Hepatocyte (in vitro differentiated cells): ENCODE results near the gene SAMD1. TPM values are rescaled to one million over a fixed set of nuclear protein-coding genes. Genes with fewer than 3 reads are reported as not detected.

Source experiments
- DNase-seq: peaks from one replicate; pipeline ENCODE4 v3.0.0-alpha.2; 2016; ENCODE audit warnings: low spot score
- H2AFZ ChIP-seq: fragments of 200-600 bp; sonication (generic); 2 replicates; pipeline ENCODE4 v1.6.0; 2016; ENCODE audit warnings: antibody characterized with exemption, mild to moderate bottlenecking
- H3K27ac ChIP-seq: fragments of 200-600 bp; sonication (generic); 2 replicates; pipeline ENCODE4 v1.5.1; 2016; ENCODE audit warnings: mild to moderate bottlenecking
- H3K27me3 ChIP-seq: fragments of 200-600 bp; sonication (generic); 2 replicates; pipeline ENCODE4 v1.6.1; 2016
- H3K36me3 ChIP-seq: fragments of 200-600 bp; sonication (generic); replicated peaks from 2 replicates; pipeline ENCODE4 v1.5.1; 2016; ENCODE audit warnings: low read depth; ENCODE audit not compliant: insufficient read depth
- H3K4me1 ChIP-seq: fragments of 200-600 bp; sonication (generic); 2 replicates; pipeline ENCODE4 v1.5.1; 2016; ENCODE audit warnings: mild to moderate bottlenecking, moderate library complexity; ENCODE audit not compliant: insufficient read depth
- H3K4me2 ChIP-seq: fragments of 200-600 bp; sonication (generic); 2 replicates; pipeline ENCODE4 v1.6.0; 2016
- H3K4me3 ChIP-seq: fragments of 200-600 bp; sonication (generic); 2 replicates; pipeline ENCODE4 v1.5.1; 2016; ENCODE audit warnings: mild to moderate bottlenecking
- H3K79me2 ChIP-seq: fragments of 200-600 bp; sonication (generic); 2 replicates; pipeline ENCODE4 v1.6.0; 2017; ENCODE audit warnings: mild to moderate bottlenecking
- H3K9me2 ChIP-seq: fragments of 200-600 bp; sonication (generic); replicated peaks from 2 replicates; pipeline ENCODE4 v1.6.0; 2017; ENCODE audit warnings: mild to moderate bottlenecking; ENCODE audit not compliant: insufficient read depth
- H3K9me3 ChIP-seq: fragments of 200-600 bp; sonication (generic); 2 replicates; pipeline ENCODE4 v1.5.1; 2016; ENCODE audit warnings: low read depth, mild to moderate bottlenecking
- H4K20me1 ChIP-seq: fragments of 200-600 bp; sonication (generic); 2 replicates; pipeline ENCODE4 v1.6.0; 2016; ENCODE audit warnings: mild to moderate bottlenecking; ENCODE audit not compliant: insufficient read depth, poor library complexity, severe bottlenecking
- CTCF ChIP-seq: fragments of 200-600 bp; sonication (generic); IDR thresholded peaks from 2 replicates; pipeline ENCODE4 v1.5.1; 2016; ENCODE audit warnings: antibody characterized with exemption, mild to moderate bottlenecking; ENCODE audit not compliant: poor library complexity
- EZH2 ChIP-seq: fragments of 200-600 bp; sonication (generic); IDR thresholded peaks from 2 replicates; pipeline ENCODE4 v1.6.1; 2016; ENCODE audit warnings: antibody characterized with exemption, mild to moderate bottlenecking, borderline replicate concordance
- EZH2phosphoT487 ChIP-seq: fragments of 200-600 bp; sonication (generic); IDR thresholded peaks from one replicate; pipeline ENCODE4 v1.6.1; 2018; ENCODE audit warnings: antibody characterized with exemption, mild to moderate bottlenecking, low read depth, moderate library complexity; ENCODE audit not compliant: unreplicated experiment, severe bottlenecking
- WGBS: methylation state at CpG from one replicate; pipeline ENCODE4 v1.1.6; 2016; ENCODE audit warnings: low lambda C conversion rate; ENCODE audit errors: missing lambda C conversion rate; 5-methylcytosine and 5-hydroxymethylcytosine counted together
- polyA plus RNA-seq: library from polyadenylated mRNA; unstranded; fragments of >200 nt; fragmentation: Nextera tagmentation; extraction: Ambion mirVana; gene quantifications from 2 replicates; pipeline ENCODE4 v1.2.1, GENCODE V29; 2016
- total RNA-seq: library from RNA; depleted of rRNA; stranded (reverse); fragments of >200 nt; gene quantifications from 2 replicates; pipeline ENCODE4 v1.2.3, GENCODE V29; 2014

The SAMD1 gene
- total and polyA plus RNA-seq, 2 experiments from 2014 or later: 35.8 to 45.6 TPM

DNA sequence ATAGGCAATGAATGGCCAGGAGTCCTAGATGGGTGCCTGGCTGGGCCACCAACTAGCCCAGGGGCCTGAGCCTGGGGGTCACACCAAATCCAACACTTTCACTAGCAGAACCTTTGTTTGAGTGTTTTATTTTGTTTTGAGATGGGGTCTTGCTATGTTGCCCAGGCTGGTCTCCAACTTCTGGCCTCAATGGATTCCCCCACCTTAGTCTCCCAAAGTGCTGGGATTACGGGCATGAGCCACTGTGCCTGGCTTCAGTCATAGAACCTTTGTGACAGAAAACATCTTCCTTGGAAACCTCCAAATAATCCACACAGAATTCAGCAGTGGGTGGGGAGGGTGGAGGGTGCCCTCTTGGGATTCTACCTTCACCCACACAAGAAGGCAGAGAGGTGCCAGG is 20.9 kb upstream of the SAMD1 start:
- peaks cover 10% of the 10 kb centered on the region for H3K4me1 ChIP-seq
- peaks cover 56% of the 10 kb centered on the region for H3K79me2 ChIP-seq
- H3K4me2 ChIP-seq: no peak overlapping the region
- no peaks in the 10 kb centered on the region for H3K9me2 ChIP-seq
- DNase-seq: no peak
- no peak overlapping the region for H2AFZ ChIP-seq
- no peak overlapping the region for H3K27ac ChIP-seq
- no peak for TF ChIP-seq CTCF
- no peak for TF ChIP-seq EZH2phosphoT487
- no peak for TF ChIP-seq EZH2
- no peaks in the 10 kb centered on the region for H3K27me3 ChIP-seq
- H3K9me3 ChIP-seq: no peaks in the 10 kb centered on the region
- peaks cover 5% of the 10 kb centered on the region for H4K20me1 ChIP-seq
- no peak overlapping the region for H3K4me3 ChIP-seq
- 100% methylated on average over 1 of the region's 1 CpG for WGBS
- no peaks in the 10 kb centered on the region for H3K36me3 ChIP-seq

- no peaks in the 10 kb centered on the region for H3K27me3 ChIP-seq
- peaks cover 3% of the 10 kb centered on the region for H4K20me1 ChIP-seq
- peaks cover 47% of the 10 kb centered on the region for H3K79me2 ChIP-seq
- no peak for TF ChIP-seq EZH2phosphoT487
- no peak for TF ChIP-seq EZH2
- no peak for TF ChIP-seq CTCF
- no peaks in the 10 kb centered on the region for H3K36me3 ChIP-seq
- H2AFZ ChIP-seq: no peak overlapping the region
- no peak overlapping the region for H3K4me2 ChIP-seq
- WGBS: 75% methylated on average over 2 of the region's 2 CpGs
- no peak for DNase-seq
- H3K9me2 ChIP-seq: no peaks in the 10 kb centered on the region
- no peak overlapping the region for H3K4me3 ChIP-seq
- peaks cover 10% of the 10 kb centered on the region for H3K4me1 ChIP-seq
- H3K9me3 ChIP-seq: no peaks in the 10 kb centered on the region
- H3K27ac ChIP-seq: no peak overlapping the region
Measured at GRCh38 chr19:14110650-14111049, 20.1 kb upstream of the SAMD1 start.

DNA sequence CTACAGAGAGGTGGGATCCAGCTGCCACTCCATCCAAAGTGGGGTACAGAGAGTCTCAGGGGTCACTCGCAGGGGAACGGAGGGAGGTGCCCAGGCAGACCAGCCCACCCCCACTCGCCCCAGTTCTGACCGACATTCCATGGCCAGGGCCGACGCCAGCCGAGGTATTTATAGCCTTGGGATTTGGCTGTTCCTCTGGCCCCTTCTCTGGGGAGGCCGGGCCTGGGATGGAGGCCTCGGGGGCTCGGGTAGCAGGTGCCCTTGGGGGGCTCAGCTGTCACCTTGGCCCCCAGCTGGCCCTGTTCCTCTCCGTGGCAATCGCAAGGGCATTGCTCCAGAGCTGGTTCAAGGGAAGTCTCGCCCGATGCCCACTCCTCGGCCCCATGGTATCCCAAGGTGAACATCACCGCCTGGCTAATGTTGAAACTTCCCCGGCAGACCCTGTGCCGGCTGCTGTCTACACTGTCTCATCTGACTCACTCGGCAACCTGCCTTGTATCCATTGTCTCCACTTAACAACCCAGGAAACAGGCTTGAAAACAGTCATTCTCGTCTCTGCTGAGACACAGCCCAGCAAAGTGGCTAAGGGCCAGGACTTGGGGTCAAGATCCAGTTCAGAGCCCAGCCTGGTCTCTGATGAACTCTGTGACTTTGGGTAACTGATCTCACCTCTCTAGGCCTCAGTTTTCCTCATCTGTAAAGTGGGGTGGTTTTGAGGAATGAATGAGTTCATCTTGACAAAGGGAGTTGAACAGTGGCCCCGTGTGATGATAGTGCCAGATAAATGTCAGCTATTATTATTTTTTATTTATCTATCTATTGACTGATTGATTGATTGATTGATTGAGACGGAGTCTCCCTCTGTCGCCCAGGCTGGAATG is 17.3 kb upstream of the SAMD1 start:
- peaks cover 4% of the 10 kb centered on the region for H3K4me1 ChIP-seq
- H3K9me2 ChIP-seq: no peaks in the 10 kb centered on the region
- no peak overlapping the region for H3K4me2 ChIP-seq
- no peak for TF ChIP-seq EZH2
- TF ChIP-seq EZH2phosphoT487: no peak
- no peak for TF ChIP-seq CTCF
- no peaks in the 10 kb centered on the region for H3K27me3 ChIP-seq
- H3K9me3 ChIP-seq: no peaks in the 10 kb centered on the region
- peaks cover 2% of the 10 kb centered on the region for H4K20me1 ChIP-seq
- no peak overlapping the region for H3K4me3 ChIP-seq
- DNase-seq: no peak
- WGBS: 89% methylated on average over 23 of the region's 23 CpGs
- no peak overlapping the region for H2AFZ ChIP-seq
- peaks cover 20% of the 10 kb centered on the region for H3K79me2 ChIP-seq
- H3K36me3 ChIP-seq: no peaks in the 10 kb centered on the region
- H3K27ac ChIP-seq: no peak overlapping the region
